NCI-H345 treated with DMSO at 0.1 percent for 48 hours (cell line): Measurements from ENCODE around the gene DEFB116.
"Not testable (repeated sequence)": the region's sequence is repeated elsewhere in the genome, so short reads cannot be mapped to it uniquely, and the experiment has no call there.

Experiments
- DNase-seq: peaks from one replicate; lab custom pipeline; 2025; ENCODE audit not compliant: unreplicated experiment; lab: John Stamatoyannopoulos, UW

The DEFB116 gene

GRCh38 chr20:31308535-31309162 is at the start of gene DEFB116:
DEFB116 (minus strand) TSS chr20:31308585; CDS start chr20:31308585, 0 bp downstream.
- no peak for DNase-seq

DNA sequence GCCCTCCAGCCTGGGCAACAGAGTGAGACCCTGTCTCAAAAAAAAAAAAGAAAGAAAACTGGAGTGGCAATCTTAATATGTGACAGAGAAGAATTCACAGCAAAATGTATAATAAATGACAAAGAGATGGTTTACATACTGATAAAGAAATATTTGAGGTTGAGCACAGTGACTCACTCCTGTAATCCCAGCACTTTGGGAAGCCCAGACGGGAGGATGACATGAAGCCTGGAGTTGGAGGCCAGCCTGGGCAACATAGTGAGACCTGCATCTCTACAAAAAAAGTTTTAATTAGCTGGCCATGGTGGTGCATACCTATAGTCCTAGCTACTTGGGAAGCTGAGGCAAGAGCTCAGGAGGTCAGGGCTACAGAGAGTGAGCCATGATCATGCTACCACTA is 47.6 kb upstream of the DEFB116 start:
- no peak for DNase-seq

- DNase-seq: no peak
Observed at GRCh38 chr20:31341470-31341869, 33.1 kb upstream of the DEFB116 start.

DNA sequence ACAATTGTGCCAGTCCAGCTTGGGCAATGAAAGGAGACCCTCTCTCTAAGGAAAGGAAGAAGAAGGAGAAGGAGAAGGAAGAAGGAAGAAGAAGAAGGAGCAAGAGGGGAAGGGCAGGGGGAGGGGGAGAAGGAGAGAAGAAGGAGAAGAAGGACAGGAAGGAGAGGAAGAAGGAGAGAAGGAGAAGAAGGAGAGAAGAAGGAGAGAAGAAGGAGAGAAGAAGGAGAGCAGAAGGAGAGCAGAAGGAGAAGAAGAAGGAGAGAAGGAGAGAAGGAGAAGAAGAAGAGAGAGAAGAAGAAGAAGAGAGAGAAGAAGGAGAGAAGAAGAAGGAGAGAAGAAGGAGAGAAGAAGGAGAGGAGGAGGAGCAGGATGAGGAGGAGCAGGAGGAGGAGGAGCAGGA is 22.5 kb upstream of the DEFB116 start:
- DNase-seq: no peak

GRCh38 chr20:31322504-31322903 is 14.1 kb upstream of the DEFB116 start:
- no peak for DNase-seq

DNA sequence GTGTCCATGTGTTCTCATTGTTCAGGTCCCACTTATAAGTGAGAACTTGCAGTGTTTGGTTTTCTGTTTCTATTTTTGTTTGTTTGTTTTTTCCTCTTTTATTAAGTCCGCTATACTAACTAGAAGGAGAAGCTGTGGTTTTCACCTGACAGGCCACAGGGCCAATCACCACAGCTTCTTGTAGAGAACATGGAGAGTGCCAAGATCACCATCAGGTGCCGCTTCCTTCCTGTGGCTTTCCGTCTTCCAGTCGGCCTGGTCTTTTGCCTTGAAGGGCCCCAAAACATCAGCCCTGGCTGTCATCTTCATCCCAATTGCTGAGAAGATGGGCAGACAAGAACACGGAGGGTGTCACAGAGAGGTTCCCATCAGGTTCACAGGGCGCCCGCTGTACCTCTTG is 23.4 kb downstream of the DEFB116 start:
- not testable (repeated sequence) for DNase-seq

DNA sequence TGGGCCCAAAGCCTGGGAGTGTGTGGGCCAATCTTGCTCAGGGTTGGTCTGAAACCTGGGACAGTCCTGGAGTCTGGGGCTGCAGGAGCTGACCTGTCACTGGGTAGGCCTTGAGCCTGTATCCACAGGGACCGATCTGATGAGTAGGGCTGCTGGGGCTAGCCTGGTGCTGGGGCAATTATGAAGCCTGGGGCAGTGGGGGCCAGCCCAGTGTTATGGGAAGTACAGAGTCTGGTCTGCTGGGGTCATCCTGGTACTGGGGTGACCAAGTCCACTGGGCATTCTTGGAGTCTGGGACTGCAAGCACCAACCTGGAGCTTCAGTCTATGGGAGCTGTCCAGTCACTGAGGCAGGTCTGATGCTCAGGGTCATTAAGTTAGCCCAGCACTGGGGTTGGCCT is 30.2 kb downstream of the DEFB116 start:
- no peak for DNase-seq

DNA sequence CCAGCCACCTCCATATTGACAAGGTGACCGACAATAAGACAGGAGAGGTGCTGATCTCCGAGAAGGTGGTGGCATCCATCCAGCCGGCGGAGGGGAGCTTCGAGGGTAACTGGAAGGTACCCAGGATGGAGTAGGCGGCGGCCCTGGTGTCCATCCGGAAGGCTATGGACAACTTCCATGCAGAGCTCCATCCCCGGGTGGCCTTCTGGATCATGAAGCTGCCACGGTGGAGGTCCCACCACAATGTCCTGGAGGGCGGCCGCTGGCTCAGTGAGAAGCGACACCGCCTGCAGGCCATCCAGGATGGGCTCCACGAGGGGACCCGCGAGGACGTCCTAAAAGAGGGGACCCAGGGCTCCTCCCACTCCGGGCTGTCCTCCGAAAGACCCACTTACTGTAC is 33.9 kb downstream of the DEFB116 start:
- no peak for DNase-seq

- DNase-seq: no peak
Observed at GRCh38 chr20:31260326-31260932, 48.0 kb downstream of the DEFB116 start.

DNA sequence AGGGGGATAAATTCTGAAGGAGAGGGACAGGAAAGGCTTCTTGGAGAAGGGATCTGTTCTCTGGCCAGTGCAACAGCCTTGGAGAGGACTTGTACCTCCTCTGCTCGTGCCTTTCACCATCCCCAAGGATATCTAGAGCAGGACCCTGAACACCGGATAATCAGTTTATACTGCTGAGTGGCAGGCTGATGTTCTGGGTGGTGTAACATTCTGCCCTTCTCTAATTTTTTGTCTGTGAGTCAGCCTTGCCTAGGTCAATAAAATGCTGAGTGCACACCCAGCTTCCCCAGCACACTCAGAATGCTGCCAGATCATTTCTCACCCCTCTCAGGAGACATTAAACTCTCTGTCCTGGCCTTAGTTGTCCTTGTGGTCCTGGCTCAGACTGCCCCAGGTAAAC is 51.0 kb downstream of the DEFB116 start, which contains the start of gene DEFB115:
TSS of gene DEFB115 (plus strand) at position 301 of the 400 bp plus-strand sequence. CDS start at position 301, 0 bp downstream.
- DNase-seq: no peak

DNA sequence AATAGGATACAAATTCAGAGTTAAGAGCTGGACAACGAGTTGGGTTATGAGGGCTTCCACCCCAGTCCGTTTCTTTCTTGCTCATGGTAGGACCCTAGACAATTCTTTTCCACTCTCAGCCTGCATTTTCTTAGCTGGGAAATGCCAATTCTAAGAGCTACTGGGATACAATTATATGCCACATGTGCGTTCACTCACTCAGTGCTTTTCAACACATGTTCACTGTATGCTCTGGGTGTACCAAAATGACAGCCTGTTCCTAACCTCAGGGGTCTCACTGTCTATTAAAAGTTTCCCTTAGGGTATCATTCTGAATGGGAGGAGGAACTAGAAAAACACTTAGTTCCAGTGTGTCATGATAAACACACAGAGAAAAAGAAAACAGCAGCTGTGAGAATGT is 51.4 kb downstream of the DEFB116 start:
- DNase-seq: no peak
